NCI-H748 treated with DMSO at 0.1 percent for 48 hours (cell line): Measurements from ENCODE around the gene EIF3F.

Experiments used
- DNase-seq: peaks from one replicate; lab custom pipeline; 2025; lab: John Stamatoyannopoulos, UW

The EIF3F gene

DNA sequence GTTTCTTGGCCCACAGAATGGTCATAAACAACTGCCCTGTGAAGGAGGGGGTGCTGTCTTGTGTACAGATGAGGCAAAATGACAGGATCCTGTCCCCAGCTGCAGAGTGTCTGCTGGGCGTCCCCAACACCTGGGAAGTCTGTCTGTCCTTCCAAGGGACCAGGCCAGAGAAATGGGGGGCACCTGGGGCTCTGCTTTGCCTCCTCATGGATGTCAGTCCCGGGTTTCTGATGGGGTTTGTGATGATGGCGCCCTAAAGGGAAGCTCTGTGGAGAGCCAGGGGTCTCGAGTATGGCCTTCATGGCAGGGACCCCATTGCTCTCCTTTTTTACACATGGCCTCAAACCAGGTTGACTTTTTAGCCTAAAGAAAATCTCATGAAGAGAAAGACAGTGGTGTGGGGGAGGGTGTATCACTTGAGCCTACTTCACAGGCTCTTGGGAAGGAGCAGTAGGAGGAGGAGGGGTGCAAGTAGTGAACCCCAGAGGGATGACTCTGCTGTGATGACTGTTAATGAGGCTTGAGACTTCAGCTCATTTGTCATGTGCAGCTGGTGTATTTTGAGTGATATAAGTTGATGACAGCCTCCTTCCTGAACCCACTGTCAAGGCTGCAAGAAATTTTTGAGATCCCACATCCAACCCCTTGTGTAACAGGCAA, 53.3 kb downstream of the EIF3F start:
- no peak for DNase-seq

DNA sequence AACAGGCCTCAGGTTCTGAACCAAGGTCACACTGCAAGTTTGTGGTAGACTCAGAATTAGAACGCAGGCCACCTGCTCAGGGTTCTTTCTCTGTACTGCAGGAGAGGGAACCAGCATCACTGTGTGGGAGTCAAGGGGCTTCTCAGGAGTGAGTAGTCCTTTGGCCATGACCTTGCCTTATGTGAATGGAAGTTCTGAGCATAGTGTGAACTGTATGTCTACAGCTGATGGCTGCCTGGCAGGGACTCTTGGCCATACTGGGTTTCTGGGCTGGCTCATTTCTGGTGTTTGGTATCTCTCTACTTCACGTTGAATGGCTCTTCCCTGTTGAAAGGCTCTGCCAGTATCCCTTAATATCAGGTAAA, 53.8 kb downstream of the EIF3F start:
- DNase-seq, result no peak

DNA sequence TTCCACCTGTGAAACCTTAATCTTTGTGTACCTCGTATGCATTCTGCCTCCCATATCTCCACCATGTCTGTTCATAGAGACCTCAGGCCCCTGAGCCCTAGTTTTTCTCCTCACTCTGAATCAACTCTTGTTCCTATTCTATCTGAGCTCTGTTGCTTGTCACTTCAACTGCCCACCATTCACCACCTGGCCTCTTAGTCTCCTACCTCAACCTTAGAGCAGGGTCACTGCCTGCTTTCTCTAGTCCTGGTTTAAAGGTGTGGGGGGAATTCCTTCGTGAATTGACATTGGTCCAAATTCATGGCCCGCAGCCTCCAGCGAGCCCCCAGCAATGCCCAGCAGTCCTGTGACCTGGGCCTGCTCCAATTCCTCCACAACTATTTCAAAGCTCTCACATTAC, 54.4 kb downstream of the EIF3F start:
- DNase-seq, result no peak

DNA sequence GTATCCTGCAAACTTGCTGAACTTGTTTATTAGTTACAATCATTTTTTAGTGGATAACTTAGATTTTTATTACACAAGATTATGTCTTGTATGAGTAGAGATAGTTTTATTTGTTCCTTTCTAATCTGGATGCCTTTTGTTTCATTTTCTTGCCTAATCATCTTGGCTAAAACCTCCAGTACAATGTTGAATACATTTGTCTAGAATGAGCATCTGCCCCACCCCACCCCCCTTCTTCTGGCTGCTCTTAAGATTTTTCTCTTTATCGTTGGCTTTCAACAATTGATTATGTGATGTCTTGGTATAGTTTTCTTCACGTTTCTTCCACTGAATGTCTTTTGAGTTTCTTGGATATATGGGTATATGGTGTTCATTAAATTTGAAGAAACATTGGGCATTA, 56.6 kb downstream of the EIF3F start:
- DNase-seq, result no peak

DNA sequence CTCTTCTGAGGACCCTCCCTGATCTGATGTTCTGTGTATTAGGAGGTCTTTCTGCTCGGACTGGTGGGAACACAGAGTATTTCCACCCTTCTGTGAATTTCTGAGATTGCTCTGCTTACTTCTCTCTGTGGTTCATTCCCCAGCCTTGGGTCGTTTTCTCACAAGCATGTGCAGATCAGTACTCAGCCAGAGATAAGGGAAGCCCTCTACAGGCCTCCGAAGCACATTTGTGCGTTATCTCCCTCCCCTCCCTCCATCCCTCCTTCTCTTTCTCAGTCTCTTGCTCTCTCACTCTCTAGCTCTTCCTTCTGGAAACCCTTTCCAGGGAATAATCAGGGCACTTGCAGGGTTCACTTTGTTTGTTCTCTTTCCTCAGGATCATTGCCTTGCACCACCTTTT, 58.7 kb downstream of the EIF3F start:
- no peak for DNase-seq

- no peak for DNase-seq
Observed at GRCh38 chr11:8047382-8047781, 60.2 kb downstream of the EIF3F start.

DNA sequence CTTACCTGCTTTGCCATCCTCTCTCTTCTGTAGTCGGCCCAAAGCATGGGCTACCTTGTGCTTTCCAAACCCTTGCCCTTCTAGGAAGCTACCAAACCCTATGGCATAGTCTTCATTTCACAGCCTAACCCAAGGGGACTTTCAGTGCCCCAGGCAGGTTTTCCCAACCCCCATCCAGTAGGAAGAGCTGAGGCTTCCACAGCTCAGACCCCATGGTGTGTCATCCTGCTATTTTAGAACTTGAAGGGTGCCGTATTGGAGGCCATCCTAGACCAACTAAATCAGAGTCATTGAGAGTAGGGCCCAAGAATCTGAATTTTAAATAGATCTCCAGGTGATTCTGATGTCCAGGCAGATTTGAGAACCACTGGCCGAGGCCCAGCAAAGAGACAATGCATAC, 61.9 kb downstream of the EIF3F start:
- no peak for DNase-seq
